ENCODE results near the gene ALKBH1. TPM values are rescaled to one million over a fixed set of nuclear protein-coding genes. Genes with fewer than 3 reads are reported as not detected.
"Not testable (repeated sequence)": the region's sequence is repeated elsewhere in the genome, so short reads cannot be mapped to it uniquely, and the experiment has no call there.

ALKBH1 gene
- total RNA-seq, 6 experiments from 2014 or later = 10.1 to 13.9 (median 10.7) TPM

GRCh38 chr14:77638771-77639171 is 69.1 kb downstream of the ALKBH1 start:
- no peak for TF ChIP-seq CTCF (IDR thresholded peaks at IDR 0.05)
- Mint-ChIP-seq H3K4me3 (peak overlapping the region; percentile 48), H3K27me3 (ENCODE audit: insufficient read depth) (peaks cover 2% of the 10 kb centered on the region; the same call in 1 of the 2 replicates), H3K27ac (peak overlapping the region; percentile 88), H3K36me3 (ENCODE audit: low read depth) (peaks cover 7% of the 10 kb centered on the region; the same call in 1 of the 2 replicates), H3K4me1 (ENCODE audit: low read depth) (peaks cover 45% of the 10 kb centered on the region), H3K9me3 (peaks cover 22% of the 10 kb centered on the region)
- DNase-seq = peak; percentile 96

GRCh38 chr14:77635869-77636268 is 72.0 kb downstream of the ALKBH1 start:
- Mint-ChIP-seq H3K36me3 (ENCODE audit: low read depth) (peaks cover 15% of the 10 kb centered on the region), H3K9me3 (peaks cover 32% of the 10 kb centered on the region), H3K4me1 (ENCODE audit: low read depth) (peaks cover 29% of the 10 kb centered on the region)
- H3K27ac Mint-ChIP-seq; DNase-seq; H3K4me3 Mint-ChIP-seq; H3K27me3 Mint-ChIP-seq (ENCODE audit: insufficient read depth): not testable (repeated sequence)

GRCh38 chr14:77635466-77635865 is 72.4 kb downstream of the ALKBH1 start:
- Mint-ChIP-seq H3K4me1 (ENCODE audit: low read depth) (peaks cover 25% of the 10 kb centered on the region), H3K36me3 (ENCODE audit: low read depth) (peaks cover 15% of the 10 kb centered on the region), H3K9me3 (peaks cover 32% of the 10 kb centered on the region)
- DNase-seq; H3K27ac Mint-ChIP-seq; H3K4me3 Mint-ChIP-seq; H3K27me3 Mint-ChIP-seq (ENCODE audit: insufficient read depth): not testable (repeated sequence)

GRCh38 chr14:77630111-77630510 is 77.7 kb downstream of the ALKBH1 start:
- no peak for TF ChIP-seq CTCF (IDR thresholded peaks at IDR 0.05)
- H3K4me3 Mint-ChIP-seq = no peak overlapping the region

GRCh38 chr14:77625360-77625759 is 82.5 kb downstream of the ALKBH1 start:
- Mint-ChIP-seq H3K27ac (no peak overlapping the region), H3K4me3 (no peak overlapping the region), H3K9me3 (no peaks in the 10 kb centered on the region), H3K27me3 (ENCODE audit: insufficient read depth) (no peaks in the 10 kb centered on the region), H3K4me1 (ENCODE audit: low read depth) (0 out of 2 replicates have a peak, but pooled peaks cover 5% of the 10 kb centered on the region), H3K36me3 (ENCODE audit: low read depth) (peaks cover 5% of the 10 kb centered on the region; the same call in 1 of the 2 replicates)
- no peak for DNase-seq
- no peak for TF ChIP-seq CTCF (IDR thresholded peaks at IDR 0.05)

More at GRCh38 chr14:77630111-77630510, 77.7 kb downstream of the ALKBH1 start:
- Mint-ChIP-seq H3K27me3 (ENCODE audit: insufficient read depth) (no peaks in the 10 kb centered on the region), H3K4me1 (ENCODE audit: low read depth) (0 out of 2 replicates have a peak, but pooled peaks cover 5% of the 10 kb centered on the region), H3K36me3 (ENCODE audit: low read depth) (peaks cover 17% of the 10 kb centered on the region), H3K9me3 (peaks cover 21% of the 10 kb centered on the region), H3K27ac (no peak overlapping the region)
- DNase-seq = no peak

- no peak for DNase-seq
- no peaks in the 10 kb centered on the region for H3K36me3 Mint-ChIP-seq (ENCODE audit: low read depth)
- no peaks in the 10 kb centered on the region; the same call in 1 of the 2 replicates for H3K27me3 Mint-ChIP-seq (ENCODE audit: insufficient read depth)
- no peaks in the 10 kb centered on the region for H3K9me3 Mint-ChIP-seq
- H3K4me3 Mint-ChIP-seq = no peak overlapping the region
- no peak for TF ChIP-seq CTCF (IDR thresholded peaks at IDR 0.05)
- H3K27ac Mint-ChIP-seq = no peak overlapping the region
- 0 out of 2 replicates have a peak, but pooled peaks cover 5% of the 10 kb centered on the region for H3K4me1 Mint-ChIP-seq (ENCODE audit: low read depth)
Measured at GRCh38 chr14:77623201-77623600, 84.6 kb downstream of the ALKBH1 start.

Other genes with a start within 250 kb of the ALKBH1 start
- gene AHSA1, start 249.9 kb downstream of the ALKBH1 start, total RNA-seq (2021; fragmentation: NEBNext Ultra II Directional; extraction: Animal tissue kit (Norgen Biotek cat#: 25700)) = 100 to 1,000 TPM; 155 to 219 (median 178) TPM
- gene ISM2, start 209.2 kb downstream of the ALKBH1 start, total RNA-seq (2021; fragmentation: NEBNext Ultra II Directional; extraction: Animal tissue kit (Norgen Biotek cat#: 25700)) = under 1 TPM in 1 of 6 experiments, not detected in 5; 0.10 TPM
- 10 to 100 TPM; 51.2 to 59.2 (median 52.3) TPM for gene SPTLC2, start 91.4 kb downstream of the ALKBH1 start, total RNA-seq (2021; fragmentation: NEBNext Ultra II Directional; extraction: Animal tissue kit (Norgen Biotek cat#: 25700))
- gene SLIRP, start 80 bp upstream of the ALKBH1 start, total RNA-seq (2021; fragmentation: NEBNext Ultra II Directional; extraction: Animal tissue kit (Norgen Biotek cat#: 25700)) = 100 to 1,000 TPM; 152 to 209 (median 182) TPM
- 10 to 100 TPM; 63.5 to 86.4 (median 75.9) TPM for gene SNW1, start 53.1 kb upstream of the ALKBH1 start, total RNA-seq (2021; fragmentation: NEBNext Ultra II Directional; extraction: Animal tissue kit (Norgen Biotek cat#: 25700))
- 1 to 10 TPM; 4.4 to 6.3 (median 5.7) TPM for gene ADCK1, start 92.1 kb upstream of the ALKBH1 start, total RNA-seq (2021; fragmentation: NEBNext Ultra II Directional; extraction: Animal tissue kit (Norgen Biotek cat#: 25700))